PFSK-1 (cell line): ENCODE data around the gene CDPF1.

Experiments used
- FOXP2 ChIP-seq: optimal IDR thresholded peaks from 2 replicates; pipeline ENCODE3; 2011; ENCODE audit warnings: borderline replicate concordance, control low read depth, inconsistent platforms; ENCODE audit not compliant: insufficient read depth; ENCODE audit errors: extremely low read length, extremely low read depth
- POLR2AphosphoS5 ChIP-seq: IDR thresholded peaks from 2 replicates; pipeline ENCODE4 v1.6.1; 2012; ENCODE audit warnings: low read depth, mild to moderate bottlenecking, control low read depth, low read length, moderate library complexity
- REST ChIP-seq, 2 experiments: IDR thresholded peaks; 2 replicates each; pipeline versions ENCODE4 v1.6.1 to v1.8.0; 2011 to 2012; ENCODE audit warnings: low read depth in 2 of 2, low read length in 2 of 2, control low read depth in 1 of 2, inconsistent platforms in 1 of 2, mild to moderate bottlenecking in 1 of 2, moderate library complexity in 1 of 2; ENCODE audit not compliant: insufficient read depth in 1 of 2
- SIN3A ChIP-seq: IDR thresholded peaks from 2 replicates; pipeline ENCODE4 v1.6.1; 2012; ENCODE audit warnings: mild to moderate bottlenecking, low read length, moderate library complexity, borderline replicate concordance; ENCODE audit not compliant: insufficient read depth
- TAF1 ChIP-seq: IDR thresholded peaks from 2 replicates; pipeline ENCODE4 v1.6.1; 2012; ENCODE audit warnings: low read length, control low read depth, borderline replicate concordance; ENCODE audit not compliant: insufficient read depth

DNA sequence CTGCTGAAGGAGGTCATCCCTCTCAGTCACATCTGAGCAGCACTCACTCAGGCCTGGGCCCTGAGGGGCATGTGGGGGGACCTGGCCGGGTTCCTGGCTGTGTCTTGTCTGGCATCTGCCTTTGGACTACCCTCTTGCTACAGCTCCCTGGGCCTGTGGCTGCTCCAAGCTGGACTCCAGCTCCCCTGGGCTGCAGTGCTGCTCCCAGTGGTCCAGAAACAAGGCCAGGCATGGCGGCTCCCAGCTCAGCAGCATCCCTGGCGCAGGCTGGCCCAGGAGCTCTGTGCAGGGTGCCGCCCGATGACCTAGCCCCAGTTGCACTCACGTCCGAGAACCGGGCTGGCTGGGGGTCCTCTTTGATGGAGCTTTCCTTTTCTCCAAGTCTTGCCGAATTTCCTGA is 5.3 kb downstream of the CDPF1 start:
- TF ChIP-seq REST (IDR thresholded peaks at IDR 0.05; ENCODE audit: insufficient read depth in 1 of 2, low read depth in 2 of 2, low read length in 2 of 2) (no peak), SIN3A (no peak), POLR2AphosphoS5 (no peak), TAF1 (no peak), FOXP2 (no peak)
